Tibial nerve (tissue), 4 donors: ENCODE data around the gene PPP1R12A. TPM values are rescaled to one million over a fixed set of nuclear protein-coding genes. Genes with fewer than 3 reads are reported as not detected.

Source experiments
- DNase-seq, 2 donors: peaks; one replicate each; pipeline ENCODE4 v3.0.0-alpha.2; 2019; ENCODE audit warnings: low spot score in 2 of 2
- H3K27ac ChIP-seq, 4 donors: fragments of 200-600 bp; sonication (generic) in 3 of 4; one replicate each; pipeline ENCODE4 v1.5.1; 2017 to 2019; ENCODE audit warnings: mild to moderate bottlenecking in 1 of 4
- H3K27me3 ChIP-seq, 2 donors: fragments of 200-600 bp; sonication (generic) in 1 of 2; one replicate each; pipeline versions ENCODE4 v1.5.1 to v1.6.0; 2017 to 2019
- H3K36me3 ChIP-seq, 3 donors: fragments of 200-600 bp; sonication (generic); one replicate each; pipeline ENCODE4 v1.5.1; 2018 to 2019
- H3K4me1 ChIP-seq, 4 donors: fragments of 200-600 bp; sonication (generic) in 3 of 4; one replicate each; pipeline ENCODE4 v1.5.1; 2017 to 2019
- H3K4me3 ChIP-seq, 4 donors: fragments of 200-600 bp; sonication (generic) in 3 of 4; one replicate each; pipeline ENCODE4 v1.5.1; 2017 to 2019; ENCODE audit warnings: mild to moderate bottlenecking in 1 of 4, moderate library complexity in 1 of 4
- H3K9me3 ChIP-seq, 4 donors: fragments of 200-600 bp; sonication (generic) in 3 of 4; one replicate each; pipeline ENCODE4 v1.5.1; 2017 to 2019
- EP300 ChIP-seq, 2 donors: sonication (generic); formaldehyde crosslinking; IDR thresholded peaks; one replicate each; pipeline ENCODE4 v1.6.1; 2017; ENCODE audit warnings: antibody characterized with exemption in 2 of 2, mild to moderate bottlenecking in 1 of 2
- POLR2A ChIP-seq, 2 donors: fragments of 450-650 bp; IDR thresholded peaks; one replicate each; pipeline ENCODE4 v1.6.1; 2017; ENCODE audit warnings: antibody characterized with exemption in 2 of 2, mild to moderate bottlenecking in 2 of 2, moderate library complexity in 2 of 2
- WGBS, 2 donors: methylation state at CpG; one replicate each; pipeline ENCODE4 v1.1.5; 2018; 5-methylcytosine and 5-hydroxymethylcytosine counted together
- total RNA-seq, 4 donors: library from RNA; depleted of rRNA; stranded (reverse); fragments of >200 nt; gene quantifications; one replicate each; pipeline ENCODE4 v1.1.0, GENCODE V29; 2016
- TF ChIP-seq, protein P1 (sequence below), 5 experiments: fragments of 200-600 bp in 3 of 5; fragments of 450-650 bp in 2 of 5; sonication (generic) in 3 of 5; IDR thresholded peaks; one replicate each; pipeline ENCODE4 v1.5.1; 2016 to 2019; ENCODE audit warnings: antibody characterized with exemption in 5 of 5, mild to moderate bottlenecking in 3 of 5, moderate library complexity in 2 of 5

PPP1R12A gene
- total RNA-seq, 4 donors from 2014 or later: 84.3 to 137 (median 99.6) TPM

DNA sequence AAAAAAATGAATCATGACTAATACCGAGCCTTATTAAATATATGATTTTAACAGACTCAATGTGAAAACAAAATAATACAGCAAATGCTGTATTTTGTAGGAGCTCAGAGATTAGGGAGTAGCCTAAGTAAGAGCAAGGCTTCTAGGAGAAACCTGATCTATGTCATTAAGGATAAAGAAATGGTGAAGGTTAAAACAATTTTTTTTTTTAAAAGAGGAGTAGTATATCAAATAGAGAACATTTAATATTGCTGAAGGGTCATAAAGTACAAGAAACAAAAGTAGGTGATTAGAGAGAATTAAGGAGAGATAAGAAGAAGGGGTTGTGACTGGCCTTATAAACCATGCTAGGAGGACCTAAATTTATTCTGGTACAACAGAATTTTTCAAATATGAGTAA lies 39.1 kb downstream of the PPP1R12A start:
- H3K27me3 ChIP-seq: no peaks in the 10 kb centered on the region
- no peaks in the 10 kb centered on the region for H3K36me3 ChIP-seq
- WGBS, 2 donors: 47 to 55% methylated on average over 1 of the region's 1 CpG
- no peaks in the 10 kb centered on the region for H3K9me3 ChIP-seq
- H3K4me1 ChIP-seq: peaks cover 0 to 71% (median 11%) of the 10 kb centered on the region in 4 donors
- H3K4me3 ChIP-seq: no peak overlapping the region
- no peak overlapping the region for H3K27ac ChIP-seq
- TF ChIP-seq EP300 (IDR thresholded peaks at IDR 0.05) (no peak), POLR2A (IDR thresholded peaks at IDR 0.05) (no peak)
- TF ChIP-seq, protein P1, sequence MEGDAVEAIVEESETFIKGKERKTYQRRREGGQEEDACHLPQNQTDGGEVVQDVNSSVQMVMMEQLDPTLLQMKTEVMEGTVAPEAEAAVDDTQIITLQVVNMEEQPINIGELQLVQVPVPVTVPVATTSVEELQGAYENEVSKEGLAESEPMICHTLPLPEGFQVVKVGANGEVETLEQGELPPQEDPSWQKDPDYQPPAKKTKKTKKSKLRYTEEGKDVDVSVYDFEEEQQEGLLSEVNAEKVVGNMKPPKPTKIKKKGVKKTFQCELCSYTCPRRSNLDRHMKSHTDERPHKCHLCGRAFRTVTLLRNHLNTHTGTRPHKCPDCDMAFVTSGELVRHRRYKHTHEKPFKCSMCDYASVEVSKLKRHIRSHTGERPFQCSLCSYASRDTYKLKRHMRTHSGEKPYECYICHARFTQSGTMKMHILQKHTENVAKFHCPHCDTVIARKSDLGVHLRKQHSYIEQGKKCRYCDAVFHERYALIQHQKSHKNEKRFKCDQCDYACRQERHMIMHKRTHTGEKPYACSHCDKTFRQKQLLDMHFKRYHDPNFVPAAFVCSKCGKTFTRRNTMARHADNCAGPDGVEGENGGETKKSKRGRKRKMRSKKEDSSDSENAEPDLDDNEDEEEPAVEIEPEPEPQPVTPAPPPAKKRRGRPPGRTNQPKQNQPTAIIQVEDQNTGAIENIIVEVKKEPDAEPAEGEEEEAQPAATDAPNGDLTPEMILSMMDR (IDR thresholded peaks at IDR 0.05): no peak
- DNase-seq: no peak

DNA sequence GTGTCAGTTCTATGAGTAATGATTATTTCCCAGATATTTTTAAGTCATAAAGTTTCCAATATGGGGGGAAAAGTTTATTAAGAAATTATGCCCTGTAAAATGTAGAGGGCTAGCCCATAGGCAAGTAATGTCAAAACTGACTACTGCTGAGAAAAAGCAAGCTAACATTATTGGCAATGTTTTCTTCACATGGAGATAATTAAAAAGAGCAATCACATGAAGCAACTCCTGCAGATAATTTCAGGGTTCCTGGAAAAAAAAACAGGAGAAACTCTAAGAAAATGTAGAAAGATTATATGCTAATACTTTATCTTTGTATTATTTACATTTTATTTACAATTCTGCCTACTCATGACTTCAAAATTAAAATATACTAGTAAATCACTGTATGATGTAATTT lies 39.8 kb downstream of the PPP1R12A start:
- no peaks in the 10 kb centered on the region for H3K9me3 ChIP-seq
- H3K4me3 ChIP-seq: no peak overlapping the region
- TF ChIP-seq POLR2A (IDR thresholded peaks at IDR 0.05) (no peak), EP300 (IDR thresholded peaks at IDR 0.05) (no peak)
- TF ChIP-seq, protein P1 (IDR thresholded peaks at IDR 0.05): no peak
- H3K36me3 ChIP-seq: no peaks in the 10 kb centered on the region
- no peaks in the 10 kb centered on the region for H3K27me3 ChIP-seq
- H3K4me1 ChIP-seq: peaks cover 0 to 66% (median 8%) of the 10 kb centered on the region in 4 donors
- no peak for DNase-seq
- H3K27ac ChIP-seq: peak overlapping the region in 1 of 4 donors; percentile 6

DNA sequence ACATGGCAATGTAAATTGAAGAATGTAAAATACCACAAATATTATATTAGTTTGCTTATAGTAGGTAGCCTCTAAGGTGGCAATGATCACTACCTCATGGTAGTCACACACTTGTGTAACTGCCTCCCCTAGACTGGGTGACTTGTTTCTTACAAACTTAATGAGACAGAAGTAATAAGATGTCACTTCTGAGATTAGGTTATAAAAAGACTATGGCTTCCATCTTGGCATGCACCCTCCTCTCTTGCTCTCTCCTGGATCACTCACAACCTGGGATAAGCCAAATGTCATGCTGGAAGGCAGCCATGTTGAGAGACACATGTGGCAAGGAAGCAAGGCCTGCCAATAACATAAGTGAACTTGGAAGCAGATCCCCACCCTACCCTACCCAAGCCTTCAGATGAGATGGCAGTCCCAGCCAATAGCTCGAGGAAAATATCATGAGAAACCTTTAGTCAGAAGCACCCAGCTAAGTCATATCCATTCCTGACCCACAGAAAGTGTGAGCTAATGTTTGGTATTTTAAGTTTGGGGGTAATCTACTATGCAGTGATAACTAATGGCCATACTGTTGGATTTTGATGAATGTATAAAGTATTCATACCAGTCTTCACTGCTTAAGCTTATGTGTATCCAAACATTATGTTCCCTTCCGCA lies 43.3 kb downstream of the PPP1R12A start:
- Histone ChIP-seq H3K4me3 (no peak overlapping the region), H3K4me1 (peaks cover 0 to 64% (median 8%) of the 10 kb centered on the region in 4 donors), H3K27me3 (no peaks in the 10 kb centered on the region), H3K27ac (no peak overlapping the region), H3K9me3 (no peaks in the 10 kb centered on the region), H3K36me3 (no peaks in the 10 kb centered on the region)
- DNase-seq: no peak
- TF ChIP-seq EP300 (IDR thresholded peaks at IDR 0.05) (no peak), POLR2A (IDR thresholded peaks at IDR 0.05) (no peak)
- TF ChIP-seq, protein P1 (IDR thresholded peaks at IDR 0.05): no peak
- WGBS, 2 donors: 92 to 95% methylated on average over 2 of the region's 2 CpGs

DNA sequence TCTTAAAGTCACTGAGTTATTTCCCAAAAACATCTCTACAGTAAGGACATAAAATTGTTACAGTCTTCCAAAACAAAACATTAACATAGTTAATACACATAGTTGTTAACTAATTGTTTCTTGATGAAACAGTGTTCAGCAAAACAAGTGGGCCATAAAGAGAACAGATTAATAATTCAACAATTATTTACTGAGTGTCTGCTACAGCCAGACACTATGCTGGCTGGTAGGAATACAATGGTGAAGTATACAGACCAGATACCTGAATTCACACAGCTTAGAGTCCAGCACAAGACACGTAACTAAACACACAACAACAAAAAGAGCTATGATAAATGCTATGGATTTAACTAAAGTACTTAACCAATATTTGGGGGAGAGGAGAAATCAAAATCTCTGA lies 47.0 kb downstream of the PPP1R12A start:
- H3K4me1 ChIP-seq: peaks cover 0 to 69% (median 15%) of the 10 kb centered on the region in 4 donors
- H3K27ac ChIP-seq: no peak overlapping the region
- no peak for DNase-seq
- 87 to 88% methylated on average over 1 of the region's 1 CpG for WGBS, 2 donors
- no peaks in the 10 kb centered on the region for H3K9me3 ChIP-seq
- H3K27me3 ChIP-seq: no peaks in the 10 kb centered on the region
- H3K4me3 ChIP-seq: no peak overlapping the region
- H3K36me3 ChIP-seq: no peaks in the 10 kb centered on the region
- TF ChIP-seq, protein P1 (IDR thresholded peaks at IDR 0.05): no peak
- TF ChIP-seq POLR2A (IDR thresholded peaks at IDR 0.05) (no peak), EP300 (IDR thresholded peaks at IDR 0.05) (no peak)

DNA sequence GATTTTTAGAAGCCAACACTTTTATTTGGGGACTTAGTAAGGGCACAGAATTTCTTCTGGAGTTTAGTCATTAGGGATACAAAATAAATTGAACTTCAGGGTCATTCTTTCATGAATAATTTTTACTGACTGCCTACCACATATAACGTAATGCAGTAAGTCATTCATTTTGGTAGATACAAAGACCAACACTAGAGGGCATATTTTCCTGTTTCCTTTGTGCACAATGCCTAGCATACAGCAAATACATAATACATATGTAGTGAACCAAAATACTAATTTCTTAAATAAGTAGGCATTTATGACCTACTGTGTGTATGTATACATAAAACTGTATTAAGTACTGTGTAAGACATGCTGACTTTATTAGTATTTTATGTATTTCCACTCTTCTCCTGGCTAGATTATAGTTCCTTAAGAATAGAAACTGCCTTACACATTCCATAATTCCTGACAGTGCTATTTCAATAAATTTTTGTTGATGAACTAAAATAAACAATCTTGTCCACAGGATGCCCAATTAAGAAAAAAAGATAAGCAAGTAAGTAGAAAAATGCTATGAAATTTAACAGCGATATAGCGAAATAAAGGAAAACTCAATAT lies 47.9 kb downstream of the PPP1R12A start:
- peaks cover 0 to 78% (median 15%) of the 10 kb centered on the region in 4 donors for H3K4me1 ChIP-seq
- H3K9me3 ChIP-seq: no peaks in the 10 kb centered on the region
- H3K4me3 ChIP-seq: no peak overlapping the region
- TF ChIP-seq, protein P1 (IDR thresholded peaks at IDR 0.05): peak; percentile 35 to 48 (median 39)
- TF ChIP-seq POLR2A (IDR thresholded peaks at IDR 0.05): no peak
- 65 to 66% methylated on average over 3 of the region's 3 CpGs for WGBS, 2 donors
- DNase-seq: no peak
- H3K27me3 ChIP-seq: no peaks in the 10 kb centered on the region
- no peaks in the 10 kb centered on the region for H3K36me3 ChIP-seq
- no peak overlapping the region for H3K27ac ChIP-seq
